Measurements from ENCODE around the gene RAB11B. TPM values are rescaled to one million over a fixed set of nuclear protein-coding genes. Genes with fewer than 3 reads are reported as not detected.

The RAB11B gene
- total and polyA plus RNA-seq, 2 donors (not counting 1 experiment from before 2014, with no cell fraction given), result 27.8 to 46.2 TPM

GRCh38 chr19:8449830-8450229, 59.7 kb downstream of the RAB11B start:
- TF ChIP-seq EZH2 (IDR thresholded peaks at IDR 0.05; ENCODE audit: low read length, missing control alignments) (no peak), CTCF (conservative IDR thresholded peaks at IDR 0.05 in 1 of 2, IDR thresholded peaks at IDR 0.05 in 1 of 2; ENCODE audit: low read depth in 1 of 2, low read length in 2 of 2) (no peak)
- H3K4me2 ChIP-seq (ENCODE audit: extremely low read depth, insufficient read depth, low read length), result peak overlapping the region; percentile 32
- peaks cover 4% of the 10 kb centered on the region for H4K20me1 ChIP-seq (ENCODE audit: control insufficient read depth, extremely low read depth, insufficient read depth, low read length)

DNA sequence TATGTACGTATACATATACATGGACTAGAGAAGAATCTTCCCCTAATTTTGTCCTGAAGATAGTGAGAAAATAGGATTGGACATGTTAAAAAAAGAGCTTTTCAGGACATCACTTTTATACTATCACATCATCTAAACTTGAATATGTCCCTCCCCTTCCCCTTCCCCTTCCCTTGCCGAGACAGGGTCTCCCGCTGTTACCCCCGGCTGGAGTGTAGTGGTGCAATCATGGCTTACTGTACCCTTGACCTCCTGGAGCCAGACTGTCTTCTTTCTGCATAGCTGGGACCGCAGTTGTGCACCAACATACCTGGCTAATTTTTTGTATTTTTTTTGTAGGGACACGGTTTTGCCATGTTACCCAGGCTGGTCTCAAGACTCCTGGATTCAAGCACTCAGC, 61.2 kb downstream of the RAB11B start:
- Histone ChIP-seq H3K4me2 (ENCODE audit: extremely low read depth, insufficient read depth, low read length) (no peak overlapping the region), H3K27ac (ENCODE audit: insufficient read depth, low read length) (no peak overlapping the region), H4K20me1 (ENCODE audit: control insufficient read depth, extremely low read depth, insufficient read depth, low read length) (peaks cover 4% of the 10 kb centered on the region), H2AFZ (ENCODE audit: low read length) (no peak overlapping the region), H3K27me3 (ENCODE audit: control insufficient read depth, insufficient read depth, low read length) (no peaks in the 10 kb centered on the region), H3K4me3 (replicated peaks in 1 of 4; ENCODE audit: control extremely low read depth in 1 of 4, insufficient read depth in 1 of 4, low read depth in 3 of 4, low read length in 4 of 4) (no peak overlapping the region), H3K79me2 (ENCODE audit: control insufficient read depth, insufficient read depth, low read length) (peaks cover 96% of the 10 kb centered on the region), H3K9me3 (ENCODE audit: control insufficient read depth, insufficient read depth, low read depth, low read length) (no peaks in the 10 kb centered on the region), H3K36me3 (ENCODE audit: control insufficient read depth, insufficient read depth, low read length) (peaks cover 2% of the 10 kb centered on the region), H3K4me1 (ENCODE audit: control insufficient read depth, extremely low read depth, insufficient read depth, low read length) (peaks cover 10% of the 10 kb centered on the region), H3K9ac (ENCODE audit: insufficient read depth, low read length) (no peak overlapping the region)
- TF ChIP-seq EZH2 (IDR thresholded peaks at IDR 0.05; ENCODE audit: low read length, missing control alignments) (no peak), CTCF (conservative IDR thresholded peaks at IDR 0.05 in 1 of 2, IDR thresholded peaks at IDR 0.05 in 1 of 2; ENCODE audit: low read depth in 1 of 2, low read length in 2 of 2) (no peak)
- no peak for DNase-seq (ENCODE audit: low read depth in 2 of 2)

More at GRCh38 chr19:8449830-8450229, 59.7 kb downstream of the RAB11B start:
- no peak overlapping the region for H3K9ac ChIP-seq (ENCODE audit: insufficient read depth, low read length)
- H3K79me2 ChIP-seq (ENCODE audit: control insufficient read depth, insufficient read depth, low read length), result peaks cover 96% of the 10 kb centered on the region
- H2AFZ ChIP-seq (ENCODE audit: low read length), result no peak overlapping the region
- no peak overlapping the region for H3K27ac ChIP-seq (ENCODE audit: insufficient read depth, low read length)
- no peaks in the 10 kb centered on the region for H3K27me3 ChIP-seq (ENCODE audit: control insufficient read depth, insufficient read depth, low read length)
- H3K9me3 ChIP-seq (ENCODE audit: control insufficient read depth, insufficient read depth, low read depth, low read length), result no peaks in the 10 kb centered on the region
- H3K4me3 ChIP-seq (replicated peaks in 1 of 4; ENCODE audit: control extremely low read depth in 1 of 4, insufficient read depth in 1 of 4, low read depth in 3 of 4, low read length in 4 of 4), result no peak overlapping the region
- peaks cover 10% of the 10 kb centered on the region for H3K4me1 ChIP-seq (ENCODE audit: control insufficient read depth, extremely low read depth, insufficient read depth, low read length)
- no peaks in the 10 kb centered on the region for H3K36me3 ChIP-seq (ENCODE audit: control insufficient read depth, insufficient read depth, low read length)
- no peak for DNase-seq (ENCODE audit: low read depth in 2 of 2)

DNA sequence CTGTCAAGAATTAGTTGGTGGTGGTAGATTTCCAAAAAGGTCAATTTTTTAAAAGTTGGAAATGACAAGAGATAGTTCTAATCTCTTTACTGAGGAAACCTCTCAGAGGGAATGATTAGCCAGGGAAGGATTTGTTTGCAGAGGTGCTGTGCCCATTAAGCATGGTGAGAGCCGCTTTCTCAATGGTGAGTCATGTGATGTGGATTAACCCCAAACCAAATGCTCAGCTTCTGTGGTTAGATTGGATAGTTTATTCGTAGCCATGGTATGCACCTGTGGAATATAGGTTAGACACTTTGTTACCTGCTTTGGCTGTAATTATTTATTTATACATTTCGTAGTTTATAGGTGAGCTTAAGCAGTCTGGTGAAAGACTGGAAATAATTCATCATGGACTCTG, 61.7 kb downstream of the RAB11B start:
- Histone ChIP-seq H3K9ac (ENCODE audit: insufficient read depth, low read length) (no peak overlapping the region), H3K9me3 (ENCODE audit: control insufficient read depth, insufficient read depth, low read depth, low read length) (no peaks in the 10 kb centered on the region), H3K27ac (ENCODE audit: insufficient read depth, low read length) (no peak overlapping the region), H4K20me1 (ENCODE audit: control insufficient read depth, extremely low read depth, insufficient read depth, low read length) (peaks cover 4% of the 10 kb centered on the region), H3K4me1 (ENCODE audit: control insufficient read depth, extremely low read depth, insufficient read depth, low read length) (peaks cover 11% of the 10 kb centered on the region), H3K36me3 (ENCODE audit: control insufficient read depth, insufficient read depth, low read length) (peaks cover 2% of the 10 kb centered on the region), H2AFZ (ENCODE audit: low read length) (no peak overlapping the region), H3K27me3 (ENCODE audit: control insufficient read depth, insufficient read depth, low read length) (no peaks in the 10 kb centered on the region), H3K4me3 (replicated peaks in 1 of 4; ENCODE audit: control extremely low read depth in 1 of 4, insufficient read depth in 1 of 4, low read depth in 3 of 4, low read length in 4 of 4) (no peak overlapping the region), H3K4me2 (ENCODE audit: extremely low read depth, insufficient read depth, low read length) (no peak overlapping the region), H3K79me2 (ENCODE audit: control insufficient read depth, insufficient read depth, low read length) (peaks cover 96% of the 10 kb centered on the region)
- TF ChIP-seq CTCF (conservative IDR thresholded peaks at IDR 0.05 in 1 of 2, IDR thresholded peaks at IDR 0.05 in 1 of 2; ENCODE audit: low read depth in 1 of 2, low read length in 2 of 2) (no peak), EZH2 (IDR thresholded peaks at IDR 0.05; ENCODE audit: low read length, missing control alignments) (no peak)
- peak; percentile 48 to 81 for DNase-seq (ENCODE audit: low read depth in 2 of 2)

Measured in fibroblast of lung (primary cell).